ENCODE results near the gene OPRL1. TPM values are rescaled to one million over a fixed set of nuclear protein-coding genes. Genes with fewer than 3 reads are reported as not detected.

OPRL1 gene
- total RNA-seq, 1 experiment from 2014 or later = 34.0 TPM

DNA sequence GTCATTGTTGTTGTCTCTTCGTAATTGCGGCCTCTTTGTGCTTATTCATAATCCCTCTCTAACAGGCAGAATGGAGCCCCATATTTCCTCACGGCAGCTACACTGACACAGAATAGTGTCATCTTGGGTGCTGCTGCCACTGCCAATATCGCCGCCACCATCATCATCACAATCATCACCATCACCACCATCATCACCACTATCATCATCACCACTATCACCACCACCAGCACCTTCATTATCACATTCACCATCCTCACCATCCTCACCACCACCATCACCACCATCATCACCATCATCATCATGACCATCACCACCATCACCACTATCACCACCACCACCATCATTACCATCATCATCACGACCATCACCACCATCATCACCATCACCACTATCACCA lies 16.7 kb downstream of the OPRL1 start:
- H3K79me2 ChIP-seq (ENCODE audit: low read length) = no peaks in the 10 kb centered on the region; the same call in 1 of the 2 replicates
- no peaks in the 10 kb centered on the region for H3K9me2 ChIP-seq (replicated peaks; ENCODE audit: insufficient read depth, low read length)
- no peak overlapping the region for H3K9ac ChIP-seq (ENCODE audit: low read length)
- H3K4me1 ChIP-seq (ENCODE audit: low read length) = peaks cover 47% of the 10 kb centered on the region
- no peak overlapping the region for H3K4me3 ChIP-seq (ENCODE audit: low read length)
- H4K20me1 ChIP-seq (ENCODE audit: insufficient read depth, low read depth, low read length) = peaks cover 6% of the 10 kb centered on the region; the same call in 1 of the 2 replicates
- DNase-seq = no peak
- H2AFZ ChIP-seq (ENCODE audit: low read length) = no peak overlapping the region
- no peaks in the 10 kb centered on the region for H3K27me3 ChIP-seq (ENCODE audit: low read length)
- H3K36me3 ChIP-seq (ENCODE audit: insufficient read depth, low read length) = peaks cover 20% of the 10 kb centered on the region
- no peak overlapping the region for H3K4me2 ChIP-seq (ENCODE audit: low read depth, low read length, poor library complexity, severe bottlenecking)
- no peak overlapping the region for H3K27ac ChIP-seq (ENCODE audit: low read length)
- no peaks in the 10 kb centered on the region for H3K9me3 ChIP-seq (ENCODE audit: low read length)

- H3K9me2 ChIP-seq (replicated peaks; ENCODE audit: insufficient read depth, low read length) = no peaks in the 10 kb centered on the region
- H3K27me3 ChIP-seq (ENCODE audit: low read length) = no peaks in the 10 kb centered on the region
- H4K20me1 ChIP-seq (ENCODE audit: insufficient read depth, low read depth, low read length) = peaks cover 8% of the 10 kb centered on the region; the same call in 1 of the 2 replicates
- no peak overlapping the region for H3K9ac ChIP-seq (ENCODE audit: low read length)
- H3K4me3 ChIP-seq (ENCODE audit: low read length) = no peak overlapping the region
- H3K4me1 ChIP-seq (ENCODE audit: low read length) = peaks cover 40% of the 10 kb centered on the region
- no peak for DNase-seq
- no peak overlapping the region for H2AFZ ChIP-seq (ENCODE audit: low read length)
- H3K36me3 ChIP-seq (ENCODE audit: insufficient read depth, low read length) = peaks cover 20% of the 10 kb centered on the region
- no peaks in the 10 kb centered on the region for H3K9me3 ChIP-seq (ENCODE audit: low read length)
- peak overlapping the region; percentile 88 for H3K27ac ChIP-seq (ENCODE audit: low read length)
- H3K4me2 ChIP-seq (ENCODE audit: low read depth, low read length, poor library complexity, severe bottlenecking) = peak overlapping the region; percentile 48
- no peaks in the 10 kb centered on the region for H3K79me2 ChIP-seq (ENCODE audit: low read length)
Observed at GRCh38 chr20:64098471-64099013, 18.7 kb downstream of the OPRL1 start.

GRCh38 chr20:64099086-64099786 lies 19.4 kb downstream of the OPRL1 start:
- peak overlapping the region; percentile 6; the same call in 1 of the 2 replicates for H3K4me3 ChIP-seq (ENCODE audit: low read length)
- no peak for DNase-seq
- H4K20me1 ChIP-seq (ENCODE audit: insufficient read depth, low read depth, low read length) = peaks cover 8% of the 10 kb centered on the region; the same call in 1 of the 2 replicates
- peak overlapping the region; percentile 37 for H3K9ac ChIP-seq (ENCODE audit: low read length)
- H3K36me3 ChIP-seq (ENCODE audit: insufficient read depth, low read length) = peaks cover 20% of the 10 kb centered on the region
- no peaks in the 10 kb centered on the region for H3K9me2 ChIP-seq (replicated peaks; ENCODE audit: insufficient read depth, low read length)
- peak overlapping the region; percentile 48 for H3K4me2 ChIP-seq (ENCODE audit: low read depth, low read length, poor library complexity, severe bottlenecking)
- peak overlapping the region; percentile 88 for H3K27ac ChIP-seq (ENCODE audit: low read length)
- no peak overlapping the region for H2AFZ ChIP-seq (ENCODE audit: low read length)
- H3K9me3 ChIP-seq (ENCODE audit: low read length) = no peaks in the 10 kb centered on the region
- H3K27me3 ChIP-seq (ENCODE audit: low read length) = no peaks in the 10 kb centered on the region
- no peaks in the 10 kb centered on the region for H3K79me2 ChIP-seq (ENCODE audit: low read length)
- H3K4me1 ChIP-seq (ENCODE audit: low read length) = peaks cover 40% of the 10 kb centered on the region

GRCh38 chr20:64099880-64100565 lies 20.1 kb downstream of the OPRL1 start:
- H3K79me2 ChIP-seq (ENCODE audit: low read length) = no peaks in the 10 kb centered on the region
- peak overlapping the region; percentile 88 for H3K27ac ChIP-seq (ENCODE audit: low read length)
- peaks cover 20% of the 10 kb centered on the region for H3K36me3 ChIP-seq (ENCODE audit: insufficient read depth, low read length)
- no peaks in the 10 kb centered on the region for H3K27me3 ChIP-seq (ENCODE audit: low read length)
- DNase-seq = peak; percentile 87
- H3K4me3 ChIP-seq (ENCODE audit: low read length) = peak overlapping the region; percentile 6; the same call in 1 of the 2 replicates
- no peak overlapping the region for H2AFZ ChIP-seq (ENCODE audit: low read length)
- peaks cover 40% of the 10 kb centered on the region for H3K4me1 ChIP-seq (ENCODE audit: low read length)
- peak overlapping the region; percentile 37 for H3K9ac ChIP-seq (ENCODE audit: low read length)
- no peaks in the 10 kb centered on the region for H3K9me2 ChIP-seq (replicated peaks; ENCODE audit: insufficient read depth, low read length)
- no peaks in the 10 kb centered on the region for H3K9me3 ChIP-seq (ENCODE audit: low read length)
- peaks cover 8% of the 10 kb centered on the region; the same call in 1 of the 2 replicates for H4K20me1 ChIP-seq (ENCODE audit: insufficient read depth, low read depth, low read length)
- peak overlapping the region; percentile 48 for H3K4me2 ChIP-seq (ENCODE audit: low read depth, low read length, poor library complexity, severe bottlenecking)

GRCh38 chr20:64100566-64100888 lies 20.6 kb downstream of the OPRL1 start:
- peaks cover 8% of the 10 kb centered on the region; the same call in 1 of the 2 replicates for H4K20me1 ChIP-seq (ENCODE audit: insufficient read depth, low read depth, low read length)
- peak overlapping the region; percentile 48 for H3K4me2 ChIP-seq (ENCODE audit: low read depth, low read length, poor library complexity, severe bottlenecking)
- no peaks in the 10 kb centered on the region for H3K27me3 ChIP-seq (ENCODE audit: low read length)
- peaks cover 40% of the 10 kb centered on the region for H3K4me1 ChIP-seq (ENCODE audit: low read length)
- no peaks in the 10 kb centered on the region for H3K9me2 ChIP-seq (replicated peaks; ENCODE audit: insufficient read depth, low read length)
- no peaks in the 10 kb centered on the region for H3K9me3 ChIP-seq (ENCODE audit: low read length)
- H3K9ac ChIP-seq (ENCODE audit: low read length) = peak overlapping the region; percentile 56
- H3K4me3 ChIP-seq (ENCODE audit: low read length) = peak overlapping the region; percentile 6; the same call in 1 of the 2 replicates
- no peak overlapping the region for H2AFZ ChIP-seq (ENCODE audit: low read length)
- peaks cover 19% of the 10 kb centered on the region for H3K36me3 ChIP-seq (ENCODE audit: insufficient read depth, low read length)
- no peaks in the 10 kb centered on the region for H3K79me2 ChIP-seq (ENCODE audit: low read length)
- DNase-seq = no peak
- peak overlapping the region; percentile 88 for H3K27ac ChIP-seq (ENCODE audit: low read length)

- H3K9ac ChIP-seq (ENCODE audit: low read length) = peak overlapping the region; percentile 56
- peak overlapping the region; percentile 15; the same call in 1 of the 2 replicates for H3K4me3 ChIP-seq (ENCODE audit: low read length)
- peak overlapping the region; percentile 48 for H3K4me2 ChIP-seq (ENCODE audit: low read depth, low read length, poor library complexity, severe bottlenecking)
- DNase-seq = no peak
- no peaks in the 10 kb centered on the region for H3K9me2 ChIP-seq (replicated peaks; ENCODE audit: insufficient read depth, low read length)
- H3K27ac ChIP-seq (ENCODE audit: low read length) = peak overlapping the region; percentile 88
- peaks cover 40% of the 10 kb centered on the region for H3K4me1 ChIP-seq (ENCODE audit: low read length)
- no peak overlapping the region for H2AFZ ChIP-seq (ENCODE audit: low read length)
- peaks cover 8% of the 10 kb centered on the region; the same call in 1 of the 2 replicates for H4K20me1 ChIP-seq (ENCODE audit: insufficient read depth, low read depth, low read length)
- no peaks in the 10 kb centered on the region for H3K9me3 ChIP-seq (ENCODE audit: low read length)
- H3K27me3 ChIP-seq (ENCODE audit: low read length) = no peaks in the 10 kb centered on the region
- H3K79me2 ChIP-seq (ENCODE audit: low read length) = no peaks in the 10 kb centered on the region
- peaks cover 13% of the 10 kb centered on the region for H3K36me3 ChIP-seq (ENCODE audit: insufficient read depth, low read length)
Observed at GRCh38 chr20:64100946-64101688, 21.2 kb downstream of the OPRL1 start.

GRCh38 chr20:64101731-64102621 lies 22.1 kb downstream of the OPRL1 start:
- H3K79me2 ChIP-seq (ENCODE audit: low read length) = no peaks in the 10 kb centered on the region
- H2AFZ ChIP-seq (ENCODE audit: low read length) = no peak overlapping the region
- H3K9me3 ChIP-seq (ENCODE audit: low read length) = no peaks in the 10 kb centered on the region
- H4K20me1 ChIP-seq (ENCODE audit: insufficient read depth, low read depth, low read length) = peaks cover 8% of the 10 kb centered on the region; the same call in 1 of the 2 replicates
- peaks cover 45% of the 10 kb centered on the region for H3K4me1 ChIP-seq (ENCODE audit: low read length)
- H3K9ac ChIP-seq (ENCODE audit: low read length) = peak overlapping the region; percentile 56
- peak; percentile 89 for DNase-seq
- H3K4me3 ChIP-seq (ENCODE audit: low read length) = peak overlapping the region; percentile 15; the same call in 1 of the 2 replicates
- H3K36me3 ChIP-seq (ENCODE audit: insufficient read depth, low read length) = peaks cover 6% of the 10 kb centered on the region; the same call in 1 of the 2 replicates
- H3K27me3 ChIP-seq (ENCODE audit: low read length) = no peaks in the 10 kb centered on the region
- H3K27ac ChIP-seq (ENCODE audit: low read length) = no peak overlapping the region; the same call in 1 of the 2 replicates
- no peaks in the 10 kb centered on the region for H3K9me2 ChIP-seq (replicated peaks; ENCODE audit: insufficient read depth, low read length)
- peak overlapping the region; percentile 48 for H3K4me2 ChIP-seq (ENCODE audit: low read depth, low read length, poor library complexity, severe bottlenecking)

Measured in Karpas-422 (cell line).